GM23248 (cell line): ENCODE measurements around the gene IFT122.

Experiments used
- EZH2 ChIP-seq: fragments of 200-600 bp; sonication (generic); IDR thresholded peaks from 2 replicates; pipeline ENCODE4 v1.6.1; 2018; ENCODE audit warnings: antibody characterized with exemption, mild to moderate bottlenecking; ENCODE audit not compliant: insufficient read depth, poor library complexity, severe bottlenecking
- EZH2phosphoT487 ChIP-seq: fragments of 200-600 bp; sonication (generic); IDR thresholded peaks from 2 replicates; pipeline ENCODE4 v1.6.1; 2018; ENCODE audit warnings: antibody characterized with exemption, moderate library complexity, mild to moderate bottlenecking, low read depth; ENCODE audit not compliant: insufficient read depth

DNA sequence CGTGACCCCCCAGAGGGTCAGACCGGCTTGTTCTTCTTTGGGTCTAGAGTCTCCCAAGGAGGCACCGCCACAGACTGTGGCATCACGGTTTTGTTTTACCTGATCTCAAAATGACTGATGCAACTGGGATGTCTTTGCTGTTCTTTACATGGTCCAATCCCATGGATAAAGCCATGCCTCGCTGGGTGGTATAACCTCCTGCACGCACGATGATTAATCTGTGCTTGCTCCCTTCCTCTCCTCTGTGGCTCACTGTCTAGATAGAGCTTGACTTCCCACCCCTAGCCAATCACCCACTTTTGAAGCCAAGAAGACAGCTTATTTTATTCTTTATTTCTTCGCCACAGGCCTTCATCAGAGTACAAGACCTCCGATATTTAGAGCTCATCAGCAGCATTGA is 51.8 kb downstream of the IFT122 start:
- no peak for TF ChIP-seq EZH2
- no peak for TF ChIP-seq EZH2phosphoT487
